Measurements from ENCODE around the gene SLC25A23.

DNA sequence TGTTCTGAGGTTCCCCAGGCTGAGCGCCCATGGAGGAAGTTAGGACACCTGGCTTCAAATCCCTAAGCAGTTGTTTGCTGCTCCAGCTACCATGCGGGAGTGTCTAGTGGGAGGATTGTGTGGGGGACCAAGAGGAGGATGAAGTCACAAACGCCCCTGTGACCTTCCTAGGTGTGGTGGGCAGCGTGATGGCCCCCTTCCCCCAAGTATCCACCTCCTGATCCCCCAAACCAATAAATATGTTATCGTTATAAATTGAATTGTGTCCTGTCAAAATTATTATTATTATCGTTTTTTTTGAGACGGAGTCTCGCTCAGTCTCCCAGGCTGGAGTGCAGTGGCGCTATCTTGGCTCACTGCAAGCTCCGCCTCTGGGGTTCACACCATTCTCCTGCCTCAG, 25.9 kb downstream of the SLC25A23 start, which contains the start of gene SLC25A41:
- TF ChIP-seq POLR2A (IDR thresholded peaks at IDR 0.05; ENCODE audit: extremely low read depth, insufficient read length), result no peak
- TF ChIP-seq, protein P1, sequence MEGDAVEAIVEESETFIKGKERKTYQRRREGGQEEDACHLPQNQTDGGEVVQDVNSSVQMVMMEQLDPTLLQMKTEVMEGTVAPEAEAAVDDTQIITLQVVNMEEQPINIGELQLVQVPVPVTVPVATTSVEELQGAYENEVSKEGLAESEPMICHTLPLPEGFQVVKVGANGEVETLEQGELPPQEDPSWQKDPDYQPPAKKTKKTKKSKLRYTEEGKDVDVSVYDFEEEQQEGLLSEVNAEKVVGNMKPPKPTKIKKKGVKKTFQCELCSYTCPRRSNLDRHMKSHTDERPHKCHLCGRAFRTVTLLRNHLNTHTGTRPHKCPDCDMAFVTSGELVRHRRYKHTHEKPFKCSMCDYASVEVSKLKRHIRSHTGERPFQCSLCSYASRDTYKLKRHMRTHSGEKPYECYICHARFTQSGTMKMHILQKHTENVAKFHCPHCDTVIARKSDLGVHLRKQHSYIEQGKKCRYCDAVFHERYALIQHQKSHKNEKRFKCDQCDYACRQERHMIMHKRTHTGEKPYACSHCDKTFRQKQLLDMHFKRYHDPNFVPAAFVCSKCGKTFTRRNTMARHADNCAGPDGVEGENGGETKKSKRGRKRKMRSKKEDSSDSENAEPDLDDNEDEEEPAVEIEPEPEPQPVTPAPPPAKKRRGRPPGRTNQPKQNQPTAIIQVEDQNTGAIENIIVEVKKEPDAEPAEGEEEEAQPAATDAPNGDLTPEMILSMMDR (IDR thresholded peaks at IDR 0.05; ENCODE audit: low read depth, low read length), result no peak
